GM18517 (cell line): ENCODE results near the gene ITPK1.

ENCODE experiments used
- ATAC-seq: cut with Tn5 transposase; IDR thresholded peaks from one replicate; pipeline ENCODE4 v1.9.1; 2021; ENCODE audit warnings: mild to moderate bottlenecking, moderate library complexity; ENCODE audit not compliant: unreplicated experiment

The ITPK1 gene

GRCh38 chr14:92928961-92929688 lies 186.6 kb downstream of the ITPK1 start:
- no peak for ATAC-seq

- no peak for ATAC-seq
Observed at GRCh38 chr14:92928258-92928629, 187.5 kb downstream of the ITPK1 start.

GRCh38 chr14:92927349-92928257 lies 188.1 kb downstream of the ITPK1 start:
- ATAC-seq: no peak

GRCh38 chr14:92926931-92927330 lies 188.8 kb downstream of the ITPK1 start:
- ATAC-seq: no peak

- ATAC-seq: no peak
Observed at GRCh38 chr14:92926180-92926845, 189.4 kb downstream of the ITPK1 start.

- no peak for ATAC-seq
Observed at GRCh38 chr14:92925446-92925845, 190.3 kb downstream of the ITPK1 start.

GRCh38 chr14:92924247-92924646 lies 191.5 kb downstream of the ITPK1 start:
- no peak for ATAC-seq

GRCh38 chr14:92923744-92924103 lies 192.0 kb downstream of the ITPK1 start:
- ATAC-seq: no peak

GRCh38 chr14:92922883-92923743 lies 192.6 kb downstream of the ITPK1 start, which contains the start of gene CHGA:
Gene CHGA (plus strand): TSS chr14:92923150. CDS start chr14:92923360, 210 bp downstream.
- ATAC-seq: no peak

GRCh38 chr14:92922155-92922735 lies 193.5 kb downstream of the ITPK1 start:
- ATAC-seq: no peak

- no peak for ATAC-seq
Observed at GRCh38 chr14:92920001-92920400, 195.7 kb downstream of the ITPK1 start.

- no peak for ATAC-seq
Observed at GRCh38 chr14:92917956-92918355, 197.8 kb downstream of the ITPK1 start.

GRCh38 chr14:92917041-92917940 lies 198.4 kb downstream of the ITPK1 start:
- ATAC-seq: no peak

- ATAC-seq: no peak
Observed at GRCh38 chr14:92916201-92916600, 199.5 kb downstream of the ITPK1 start.

GRCh38 chr14:92914087-92914656 lies 201.6 kb downstream of the ITPK1 start:
- ATAC-seq: no peak

- no peak for ATAC-seq
Observed at GRCh38 chr14:92907316-92907911, 208.3 kb downstream of the ITPK1 start.

GRCh38 chr14:92906823-92907222 lies 208.9 kb downstream of the ITPK1 start:
- ATAC-seq: no peak

GRCh38 chr14:92906420-92906819 lies 209.3 kb downstream of the ITPK1 start:
- ATAC-seq: no peak
